ENCODE data around the gene SERF2. TPM values are rescaled to one million over a fixed set of nuclear protein-coding genes. Genes with fewer than 3 reads are reported as not detected.
A peak's percentile ranks its signal among the peaks of the same experiment; 100 is the strongest.
"Not testable (repeated sequence)": the region's sequence is repeated elsewhere in the genome, so short reads cannot be mapped to it uniquely, and the experiment has no call there.

SERF2 gene
- total RNA-seq, 1 donor from 2014 or later, result 900 TPM

DNA sequence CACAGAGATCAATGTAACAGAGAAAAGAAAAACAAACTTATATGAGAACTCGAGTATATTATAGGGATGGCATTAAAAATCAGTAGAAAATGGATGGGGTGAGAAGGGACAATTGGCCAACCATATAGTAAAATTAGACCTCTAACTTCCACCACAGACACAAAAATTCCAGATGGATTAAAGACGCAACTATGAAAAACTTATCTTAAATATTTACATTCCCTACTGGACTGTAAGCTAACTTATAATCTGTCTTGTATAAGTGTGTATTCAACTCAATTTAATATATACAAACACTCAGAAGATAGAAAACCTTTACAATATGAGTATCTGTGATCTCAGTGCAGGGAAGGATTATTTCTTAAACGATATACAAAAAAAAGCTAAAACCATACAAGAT, 29.4 kb downstream of the SERF2 start:
- H3K9me3 ChIP-seq (replicated peaks), result no peaks in the 10 kb centered on the region
- no peak overlapping the region for H3K27ac ChIP-seq (replicated peaks)
- TF ChIP-seq, protein P1, sequence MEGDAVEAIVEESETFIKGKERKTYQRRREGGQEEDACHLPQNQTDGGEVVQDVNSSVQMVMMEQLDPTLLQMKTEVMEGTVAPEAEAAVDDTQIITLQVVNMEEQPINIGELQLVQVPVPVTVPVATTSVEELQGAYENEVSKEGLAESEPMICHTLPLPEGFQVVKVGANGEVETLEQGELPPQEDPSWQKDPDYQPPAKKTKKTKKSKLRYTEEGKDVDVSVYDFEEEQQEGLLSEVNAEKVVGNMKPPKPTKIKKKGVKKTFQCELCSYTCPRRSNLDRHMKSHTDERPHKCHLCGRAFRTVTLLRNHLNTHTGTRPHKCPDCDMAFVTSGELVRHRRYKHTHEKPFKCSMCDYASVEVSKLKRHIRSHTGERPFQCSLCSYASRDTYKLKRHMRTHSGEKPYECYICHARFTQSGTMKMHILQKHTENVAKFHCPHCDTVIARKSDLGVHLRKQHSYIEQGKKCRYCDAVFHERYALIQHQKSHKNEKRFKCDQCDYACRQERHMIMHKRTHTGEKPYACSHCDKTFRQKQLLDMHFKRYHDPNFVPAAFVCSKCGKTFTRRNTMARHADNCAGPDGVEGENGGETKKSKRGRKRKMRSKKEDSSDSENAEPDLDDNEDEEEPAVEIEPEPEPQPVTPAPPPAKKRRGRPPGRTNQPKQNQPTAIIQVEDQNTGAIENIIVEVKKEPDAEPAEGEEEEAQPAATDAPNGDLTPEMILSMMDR (IDR thresholded peaks at IDR 0.05; ENCODE audit: borderline replicate concordance), result no peak
- intact Hi-C loops (cut with micrococcal nuclease), result no loop called here
- no peaks in the 10 kb centered on the region for H3K27me3 ChIP-seq (ENCODE audit: low read depth)
- DNase-seq, result no peak
- peaks cover 50% of the 10 kb centered on the region for H3K4me1 ChIP-seq
- peaks cover 11% of the 10 kb centered on the region for H3K36me3 ChIP-seq
- no peak overlapping the region for H3K4me3 ChIP-seq

DNA sequence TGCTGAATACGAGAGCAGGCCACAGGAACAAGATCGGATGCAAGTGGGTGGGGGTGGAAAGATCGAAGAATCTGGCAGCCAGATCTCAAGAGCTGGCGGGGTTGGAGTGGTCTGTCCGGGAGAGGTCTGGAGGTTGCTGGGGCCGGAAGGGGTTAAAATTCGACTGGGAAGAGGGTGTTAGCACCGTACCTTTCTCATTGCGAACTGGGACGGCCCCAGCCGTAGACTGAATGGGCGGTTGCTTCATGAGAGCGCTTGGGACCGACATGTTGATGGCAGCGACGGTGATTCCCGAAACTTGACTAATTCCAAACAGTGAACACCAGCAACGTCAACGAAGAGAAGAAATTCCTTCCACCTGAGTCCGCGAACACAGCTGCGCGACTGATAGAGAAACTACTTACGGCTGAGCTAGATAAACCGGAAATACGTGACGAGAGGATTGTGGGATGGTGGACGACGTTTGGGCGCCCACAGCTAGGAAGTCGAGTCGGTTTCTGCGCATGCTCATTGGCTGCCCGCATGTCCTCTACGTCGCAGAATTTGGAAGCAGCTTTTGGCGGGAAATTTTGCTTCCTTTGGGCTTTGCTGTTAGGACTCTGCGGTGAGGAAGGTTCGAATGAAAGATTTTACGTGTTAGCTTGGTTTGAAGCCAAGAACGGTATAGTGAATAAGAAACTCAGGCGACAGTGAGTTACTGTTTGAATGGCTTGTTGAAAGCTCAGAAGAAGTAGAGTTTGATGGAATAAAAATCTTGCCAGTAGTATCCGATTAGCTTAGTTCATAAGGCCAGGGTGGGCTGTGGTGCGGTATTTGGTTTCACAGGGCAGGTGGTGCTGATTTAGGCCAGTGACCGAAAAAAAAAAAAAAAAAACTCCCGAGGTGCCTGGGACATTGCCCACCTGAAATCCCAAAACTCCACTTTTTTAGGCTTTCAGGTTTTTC, 32.5 kb downstream of the SERF2 start, which contains the start of gene MFAP1:
Gene MFAP1, minus strand, starts transcription at position 389 of the 945 bp plus-strand sequence. Its CDS starts 121 bp downstream, at position 268.
- no peaks in the 10 kb centered on the region for H3K36me3 ChIP-seq
- peaks cover 66% of the 10 kb centered on the region for H3K4me1 ChIP-seq
- H3K27ac ChIP-seq (replicated peaks), result peak within 1 kb of the TSS; percentile 90
- H3K4me3 ChIP-seq, result peak within 1 kb of the TSS; percentile 89
- intact Hi-C loops (cut with micrococcal nuclease), result no loop called here
- no peaks in the 10 kb centered on the region for H3K27me3 ChIP-seq (ENCODE audit: low read depth)
- TF ChIP-seq, protein P1 (IDR thresholded peaks at IDR 0.05; ENCODE audit: borderline replicate concordance), result no peak
- H3K9me3 ChIP-seq (replicated peaks), result no peaks in the 10 kb centered on the region
- peak; percentile 93 for DNase-seq

DNA sequence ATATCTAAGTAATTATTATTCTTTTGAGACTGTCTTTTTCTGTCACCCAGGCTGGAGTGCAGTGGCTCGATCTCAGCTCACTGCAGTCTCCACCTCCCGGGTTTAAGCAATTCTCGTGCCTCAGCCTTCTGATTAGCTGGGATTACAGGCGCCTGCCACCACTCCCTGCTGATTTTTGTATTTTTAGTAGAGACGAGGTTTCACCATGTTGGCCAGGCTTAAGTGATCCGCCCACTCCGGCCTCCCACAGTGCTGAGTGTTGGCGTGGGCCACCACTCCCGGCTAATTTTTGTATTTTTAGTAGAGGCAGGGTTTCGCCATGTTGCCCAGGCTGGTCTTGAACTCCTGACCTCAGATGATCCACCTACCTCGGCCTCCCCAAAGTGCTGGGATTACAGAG, 33.2 kb downstream of the SERF2 start:
- H3K36me3 ChIP-seq; H3K27ac ChIP-seq (replicated peaks); DNase-seq; H3K9me3 ChIP-seq (replicated peaks); H3K27me3 ChIP-seq (ENCODE audit: low read depth); intact Hi-C loops (cut with micrococcal nuclease): not testable (repeated sequence)
- Histone ChIP-seq H3K4me3 (peak overlapping the region; percentile 89), H3K4me1 (peaks cover 66% of the 10 kb centered on the region)

DNA sequence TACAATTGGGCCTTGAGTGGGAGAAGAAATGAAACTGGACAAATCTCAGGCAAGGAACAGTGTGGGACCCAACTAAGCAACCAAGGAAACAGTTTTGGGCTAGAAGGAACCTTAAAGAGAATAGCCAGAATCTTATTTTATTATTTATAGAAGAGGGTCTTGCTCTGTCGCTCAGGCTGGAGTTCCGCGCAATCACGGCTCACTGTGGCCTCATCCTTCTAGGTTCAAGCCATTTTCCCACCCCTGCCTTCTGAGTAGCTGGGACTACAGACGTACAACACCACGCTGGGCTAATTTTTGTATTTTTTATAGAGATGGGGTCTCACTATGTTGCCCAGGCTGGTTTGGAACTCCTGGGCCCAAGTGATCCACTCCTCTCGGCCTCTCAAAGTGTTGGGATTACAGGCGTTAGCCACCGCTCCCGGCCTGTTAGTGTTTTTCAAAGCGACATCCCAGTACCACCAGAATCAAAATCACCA, 33.9 kb downstream of the SERF2 start:
- TF ChIP-seq, protein P1 (IDR thresholded peaks at IDR 0.05; ENCODE audit: borderline replicate concordance), result no peak
- H3K27ac ChIP-seq (replicated peaks), result peak overlapping the region; percentile 76
- DNase-seq, result no peak
- H3K4me3 ChIP-seq, result peak overlapping the region; percentile 74
- no peaks in the 10 kb centered on the region for H3K9me3 ChIP-seq (replicated peaks)
- no peaks in the 10 kb centered on the region for H3K27me3 ChIP-seq (ENCODE audit: low read depth)
- H3K4me1 ChIP-seq, result peaks cover 60% of the 10 kb centered on the region
- intact Hi-C loops (cut with micrococcal nuclease), result no loop called here
- no peaks in the 10 kb centered on the region for H3K36me3 ChIP-seq

DNA sequence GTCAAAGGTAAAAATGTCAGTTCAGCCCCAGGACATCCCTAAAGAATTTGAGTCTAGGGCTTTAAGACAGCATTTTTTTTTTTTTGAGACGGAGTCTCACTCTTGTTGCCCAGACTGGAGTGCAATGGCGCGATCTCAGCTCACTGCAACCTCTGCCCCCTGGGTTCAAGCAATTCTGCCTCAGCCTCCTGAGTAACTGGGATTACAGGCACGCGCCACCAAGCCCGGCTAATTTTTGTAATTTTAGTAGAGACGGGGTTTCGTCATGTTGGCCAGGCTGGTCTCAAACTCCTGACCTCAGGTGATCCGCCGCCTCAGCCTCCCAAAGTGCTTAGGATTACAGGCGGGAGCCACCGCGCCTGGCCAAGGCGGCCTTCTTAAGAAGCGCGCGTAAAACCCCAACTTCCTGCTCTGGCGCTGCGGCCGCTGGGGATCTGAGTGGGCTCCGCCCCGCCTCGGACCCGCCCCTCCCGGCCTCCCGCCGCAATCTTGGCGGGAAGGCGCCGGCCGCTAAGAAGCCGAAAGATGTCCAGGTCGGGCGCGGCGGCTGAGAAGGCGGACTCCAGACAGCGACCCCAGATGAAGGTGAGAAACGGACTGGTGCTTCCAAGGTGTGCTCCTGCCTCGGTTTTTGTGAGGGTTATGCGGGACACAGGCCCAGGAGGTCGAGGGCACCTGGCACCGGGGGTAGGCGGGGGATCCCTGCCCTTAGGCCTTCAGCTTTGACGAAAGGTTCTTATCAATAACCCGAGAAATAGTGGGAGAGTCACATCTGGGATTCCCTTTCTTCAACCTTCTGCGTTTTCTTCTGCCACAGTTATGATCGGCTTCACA, 34.6 kb downstream of the SERF2 start, which contains the start of gene WDR76:
Gene WDR76, plus strand, starts transcription at position 495 of the 834 bp plus-strand sequence. Its CDS starts 31 bp downstream, at position 526.
- H3K9me3 ChIP-seq (replicated peaks), result no peaks in the 10 kb centered on the region
- intact Hi-C loops (cut with micrococcal nuclease), result no loop called here
- TF ChIP-seq, protein P1 (IDR thresholded peaks at IDR 0.05; ENCODE audit: borderline replicate concordance), result no peak
- H3K27ac ChIP-seq (replicated peaks), result peak within 1 kb of the TSS; percentile 76
- H3K4me3 ChIP-seq, result peak within 1 kb of the TSS; percentile 74
- no peaks in the 10 kb centered on the region for H3K27me3 ChIP-seq (ENCODE audit: low read depth)
- no peaks in the 10 kb centered on the region for H3K36me3 ChIP-seq
- DNase-seq, result peak; percentile 83
- peaks cover 54% of the 10 kb centered on the region for H3K4me1 ChIP-seq

Measured in left ventricle myocardium inferior (tissue), 1 donor.